GM18511 (cell line): ENCODE data around the gene SCN2B.
"Not testable (repeated sequence)": the region's sequence is repeated elsewhere in the genome, so short reads cannot be mapped to it uniquely, and the experiment has no call there.

Experiments used
- ATAC-seq: cut with Tn5 transposase; IDR thresholded peaks from one replicate; pipeline ENCODE4 v1.9.1; 2021; ENCODE audit warnings: mild to moderate bottlenecking, moderate library complexity; ENCODE audit not compliant: unreplicated experiment

Gene SCN2B

GRCh38 chr11:118207079-118207478 is 30.6 kb upstream of the SCN2B start:
- no peak for ATAC-seq

- no peak for ATAC-seq
Observed at GRCh38 chr11:118206391-118207031, 30.1 kb upstream of the SCN2B start.

GRCh38 chr11:118205606-118206378 is 29.4 kb upstream of the SCN2B start:
- no peak for ATAC-seq

GRCh38 chr11:118202599-118203422 is 26.4 kb upstream of the SCN2B start:
- no peak for ATAC-seq

GRCh38 chr11:118201966-118202365 is 25.5 kb upstream of the SCN2B start:
- ATAC-seq = no peak

GRCh38 chr11:118200901-118201680 is 24.7 kb upstream of the SCN2B start:
- ATAC-seq = no peak

GRCh38 chr11:118200497-118200896 is 24.1 kb upstream of the SCN2B start:
- ATAC-seq = no peak

- no peak for ATAC-seq
Observed at GRCh38 chr11:118199135-118199534, 22.7 kb upstream of the SCN2B start.

- no peak for ATAC-seq
Observed at GRCh38 chr11:118198370-118198769, 21.9 kb upstream of the SCN2B start.

GRCh38 chr11:118194835-118195627 is 18.6 kb upstream of the SCN2B start:
- ATAC-seq = no peak

- ATAC-seq = no peak
Observed at GRCh38 chr11:118193910-118194566, 17.6 kb upstream of the SCN2B start.

GRCh38 chr11:118192817-118193216 is 16.4 kb upstream of the SCN2B start:
- ATAC-seq = not testable (repeated sequence)

GRCh38 chr11:118190942-118191506 is 14.6 kb upstream of the SCN2B start:
- ATAC-seq = not testable (repeated sequence)

- ATAC-seq = no peak
Observed at GRCh38 chr11:118186346-118187107, 10.1 kb upstream of the SCN2B start.

GRCh38 chr11:118184784-118185579 is 8.5 kb upstream of the SCN2B start:
- ATAC-seq = no peak

- not testable (repeated sequence) for ATAC-seq
Observed at GRCh38 chr11:118183691-118184090, 7.3 kb upstream of the SCN2B start.

GRCh38 chr11:118180300-118180703 is 3.9 kb upstream of the SCN2B start:
- no peak for ATAC-seq

GRCh38 chr11:118176778-118177134 is 317 bp upstream of the SCN2B start:
- ATAC-seq = no peak
